ENCODE results near the gene CTPS1.

The CTPS1 gene

DNA sequence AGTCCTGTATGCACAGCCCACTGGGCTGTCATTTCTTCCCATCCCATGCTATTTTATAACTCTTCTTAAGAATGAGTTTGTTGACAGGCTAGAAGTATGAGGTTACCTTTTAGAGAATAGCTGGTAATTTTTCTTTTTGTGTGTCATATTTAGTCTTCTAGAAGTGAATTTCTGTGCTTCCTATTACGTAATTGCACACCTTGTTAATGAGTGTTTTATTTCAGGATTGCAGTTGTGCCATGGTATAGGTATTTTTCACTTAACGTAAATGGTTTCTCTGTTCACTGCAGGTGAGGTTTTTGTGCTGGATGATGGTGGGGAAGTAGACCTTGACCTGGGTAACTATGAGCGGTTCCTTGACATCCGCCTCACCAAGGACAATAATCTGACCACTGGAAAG, 5.0 kb downstream of the CTPS1 start:
- TF ChIP-seq, protein P1, sequence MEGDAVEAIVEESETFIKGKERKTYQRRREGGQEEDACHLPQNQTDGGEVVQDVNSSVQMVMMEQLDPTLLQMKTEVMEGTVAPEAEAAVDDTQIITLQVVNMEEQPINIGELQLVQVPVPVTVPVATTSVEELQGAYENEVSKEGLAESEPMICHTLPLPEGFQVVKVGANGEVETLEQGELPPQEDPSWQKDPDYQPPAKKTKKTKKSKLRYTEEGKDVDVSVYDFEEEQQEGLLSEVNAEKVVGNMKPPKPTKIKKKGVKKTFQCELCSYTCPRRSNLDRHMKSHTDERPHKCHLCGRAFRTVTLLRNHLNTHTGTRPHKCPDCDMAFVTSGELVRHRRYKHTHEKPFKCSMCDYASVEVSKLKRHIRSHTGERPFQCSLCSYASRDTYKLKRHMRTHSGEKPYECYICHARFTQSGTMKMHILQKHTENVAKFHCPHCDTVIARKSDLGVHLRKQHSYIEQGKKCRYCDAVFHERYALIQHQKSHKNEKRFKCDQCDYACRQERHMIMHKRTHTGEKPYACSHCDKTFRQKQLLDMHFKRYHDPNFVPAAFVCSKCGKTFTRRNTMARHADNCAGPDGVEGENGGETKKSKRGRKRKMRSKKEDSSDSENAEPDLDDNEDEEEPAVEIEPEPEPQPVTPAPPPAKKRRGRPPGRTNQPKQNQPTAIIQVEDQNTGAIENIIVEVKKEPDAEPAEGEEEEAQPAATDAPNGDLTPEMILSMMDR (IDR thresholded peaks at IDR 0.05), result no peak
- no peak for TF ChIP-seq ZFX (IDR thresholded peaks at IDR 0.05; ENCODE audit: borderline replicate concordance)
- no peak overlapping the region for H3K27ac ChIP-seq

GRCh38 chr1:40985161-40985560, 5.7 kb downstream of the CTPS1 start:
- H3K27ac ChIP-seq, result no peak overlapping the region
- TF ChIP-seq, protein P1 (IDR thresholded peaks at IDR 0.05), result no peak

- H3K27ac ChIP-seq, result no peak overlapping the region
- TF ChIP-seq, protein P1 (IDR thresholded peaks at IDR 0.05), result no peak
- no peak for TF ChIP-seq ZFX (IDR thresholded peaks at IDR 0.05; ENCODE audit: borderline replicate concordance)
These were observed 6.4 kb downstream of the CTPS1 start for GRCh38 chr1:40985875-40986274.

GRCh38 chr1:40986328-40986783, 6.9 kb downstream of the CTPS1 start:
- TF ChIP-seq, protein P1 (IDR thresholded peaks at IDR 0.05), result no peak
- TF ChIP-seq ZFX (IDR thresholded peaks at IDR 0.05; ENCODE audit: borderline replicate concordance), result no peak
- no peak overlapping the region for H3K27ac ChIP-seq

GRCh38 chr1:40986956-40987355, 7.5 kb downstream of the CTPS1 start:
- H3K27ac ChIP-seq, result no peak overlapping the region
- TF ChIP-seq ZFX (IDR thresholded peaks at IDR 0.05; ENCODE audit: borderline replicate concordance), result no peak
- TF ChIP-seq, protein P1 (IDR thresholded peaks at IDR 0.05), result no peak

- no peak for TF ChIP-seq ZFX (IDR thresholded peaks at IDR 0.05; ENCODE audit: borderline replicate concordance)
- TF ChIP-seq, protein P1 (IDR thresholded peaks at IDR 0.05), result no peak
- no peak overlapping the region for H3K27ac ChIP-seq
These were observed 8.2 kb downstream of the CTPS1 start for GRCh38 chr1:40987439-40988276.

DNA sequence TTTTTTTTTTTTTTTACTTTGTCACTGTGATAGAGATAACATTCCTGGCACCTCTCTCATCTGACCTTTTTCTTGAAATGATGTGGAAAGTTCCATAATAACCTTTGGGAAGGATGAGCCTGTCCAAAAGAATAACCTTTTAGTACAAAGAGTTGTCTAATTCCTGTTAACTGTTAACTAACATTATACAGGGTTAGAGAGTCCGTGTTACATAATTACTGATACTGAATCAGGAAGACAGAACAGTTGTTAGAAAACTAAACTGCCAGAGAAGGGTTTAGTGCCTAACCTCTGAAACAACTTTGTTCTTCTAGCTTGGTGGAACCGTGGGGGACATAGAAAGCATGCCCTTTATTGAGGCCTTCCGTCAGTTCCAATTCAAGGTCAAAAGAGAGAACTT, 8.8 kb downstream of the CTPS1 start:
- TF ChIP-seq ZFX (IDR thresholded peaks at IDR 0.05; ENCODE audit: borderline replicate concordance), result no peak
- TF ChIP-seq, protein P1 (IDR thresholded peaks at IDR 0.05), result no peak

More for the DNA sequence above, 8.8 kb downstream of the CTPS1 start:
- no peak overlapping the region for H3K27ac ChIP-seq
